ENCODE data around the gene SETD5. TPM values are rescaled to one million over a fixed set of nuclear protein-coding genes. Genes with fewer than 3 reads are reported as not detected.

Gene SETD5
- total and polyA plus RNA-seq, 9 donors, result 30.8 to 140 (median 97.6) TPM

Other genes with a start within 250 kb of the SETD5 start
- 10 to 100 TPM in 6 of 7 donors, 1 to 10 TPM in 1; 6.4 to 36.8 (median 15.8) TPM for gene SRGAP3, start 148.0 kb upstream of the SETD5 start, total RNA-seq
- 1 to 10 TPM; 2.1 to 6.2 TPM for gene SRGAP3, start 148.0 kb upstream of the SETD5 start, polyA plus RNA-seq
- 10 to 100 TPM; 11.9 to 35.1 (median 27.8) TPM for gene THUMPD3, start 34.6 kb upstream of the SETD5 start, total RNA-seq
- gene THUMPD3, start 34.6 kb upstream of the SETD5 start, polyA plus RNA-seq, result 10 to 100 TPM; 18.3 to 25.9 TPM
- gene LHFPL4, start 156.2 kb downstream of the SETD5 start, total RNA-seq, result under 1 TPM in 2 of 7 donors, not detected in 5; 0.05 to 0.51 TPM
- gene LHFPL4, start 156.2 kb downstream of the SETD5 start, polyA plus RNA-seq, result not detected